Kidney capillary endothelial cell (primary cell): ENCODE results near the gene MOK.
"Not testable (repeated sequence)": the region's sequence is repeated elsewhere in the genome, so short reads cannot be mapped to it uniquely, and the experiment has no call there.

Source experiments
- DNase-seq: peaks from one replicate; pipeline ENCODE4 v3.0.0-alpha.2; 2018; ENCODE audit warnings: low spot score

MOK gene

DNA sequence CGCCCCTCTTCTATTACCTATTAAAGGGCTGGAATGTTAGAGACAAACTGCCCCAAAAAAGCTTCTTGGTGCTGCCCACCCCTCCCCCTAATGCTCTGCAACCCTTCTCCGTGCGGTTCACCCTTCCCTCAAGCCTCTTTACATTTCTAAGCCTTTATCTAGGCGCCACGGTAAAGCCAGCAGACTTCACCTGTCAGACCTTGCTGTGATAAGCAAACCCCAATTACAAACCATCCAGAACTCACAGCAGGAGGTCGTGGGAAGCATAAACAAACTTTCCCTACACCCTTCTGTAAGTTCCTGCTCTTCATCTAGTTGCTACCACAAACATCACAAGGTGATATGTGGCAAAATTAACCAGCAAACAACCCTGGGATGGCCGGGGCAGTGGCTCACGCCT, 56.8 kb downstream of the MOK start:
- no peak for DNase-seq

DNA sequence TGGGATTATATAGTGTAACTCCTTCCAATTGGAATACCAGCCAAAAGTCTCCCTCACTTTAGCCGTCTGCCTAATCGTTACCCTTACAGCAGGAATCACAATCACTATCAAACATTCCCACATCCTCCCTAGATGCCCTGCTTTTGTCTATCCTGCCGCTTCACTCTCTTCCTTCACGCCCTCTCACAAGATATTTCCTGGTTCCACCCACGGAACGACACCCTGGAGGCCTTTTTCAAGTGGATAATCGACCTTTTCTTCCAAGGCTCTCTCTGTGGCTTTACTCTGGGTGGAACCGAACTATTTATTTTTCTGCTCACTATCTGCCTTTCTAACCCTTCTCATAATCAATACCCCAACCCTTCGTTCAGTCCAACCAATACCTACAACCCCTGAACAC, 58.9 kb downstream of the MOK start:
- no peak for DNase-seq

DNA sequence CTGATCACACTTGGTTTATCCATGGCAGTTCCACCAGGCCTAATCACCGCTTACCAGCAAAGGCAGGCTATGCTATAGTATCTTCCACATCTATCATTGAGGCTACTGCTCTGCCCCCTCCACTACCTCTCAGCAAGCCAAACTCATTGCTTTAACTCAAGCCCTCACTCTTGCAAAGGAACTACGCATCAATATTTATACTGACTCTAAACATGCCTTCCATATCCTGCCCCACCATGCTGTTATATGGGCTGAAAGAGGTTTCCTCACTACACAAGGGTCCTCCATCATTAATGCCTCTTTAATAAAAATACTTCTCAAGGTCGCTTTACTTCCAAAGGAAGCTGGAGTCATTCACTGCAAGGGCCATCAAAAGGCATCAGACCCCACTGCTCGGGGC, 61.2 kb downstream of the MOK start:
- not testable (repeated sequence) for DNase-seq

DNA sequence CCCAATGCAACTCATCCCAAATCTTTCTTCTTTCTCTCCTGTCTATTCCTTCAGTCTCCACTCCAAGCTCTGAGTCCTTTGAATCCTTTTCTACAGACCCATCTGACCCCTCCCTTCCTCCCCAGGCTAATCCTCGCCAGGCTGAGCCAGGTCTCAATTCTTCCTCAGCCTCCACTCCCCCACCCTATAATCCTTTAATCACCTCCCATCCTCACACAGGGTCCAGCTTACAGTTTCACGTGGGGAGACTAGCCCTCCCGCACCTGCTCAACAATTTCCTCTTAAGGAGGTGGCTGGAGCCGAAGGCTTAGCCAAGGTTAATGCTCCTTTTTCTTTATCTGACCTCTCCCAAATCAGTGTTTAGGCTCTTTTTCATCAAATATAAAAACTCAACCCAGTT, 63.8 kb downstream of the MOK start:
- DNase-seq, result no peak

DNA sequence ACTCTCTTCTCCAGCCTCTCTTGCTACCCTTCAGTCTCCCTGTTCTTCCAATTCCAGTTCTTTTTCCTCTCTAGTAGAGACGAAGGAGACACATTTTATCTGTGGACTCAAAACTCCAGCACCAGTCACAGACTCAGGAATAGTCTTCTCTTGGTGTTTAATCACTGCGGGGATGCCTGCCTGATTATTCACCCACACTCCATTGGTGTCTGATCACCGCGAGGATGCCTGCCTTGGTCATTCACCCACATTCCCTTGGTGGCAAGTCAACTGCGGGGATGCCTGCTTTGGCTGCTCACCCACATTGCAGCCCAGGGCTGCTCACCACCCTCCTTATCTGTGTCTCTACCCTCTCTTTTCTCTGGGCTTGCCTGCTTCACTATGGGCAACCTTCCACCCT, 64.5 kb downstream of the MOK start:
- not testable (repeated sequence) for DNase-seq

DNA sequence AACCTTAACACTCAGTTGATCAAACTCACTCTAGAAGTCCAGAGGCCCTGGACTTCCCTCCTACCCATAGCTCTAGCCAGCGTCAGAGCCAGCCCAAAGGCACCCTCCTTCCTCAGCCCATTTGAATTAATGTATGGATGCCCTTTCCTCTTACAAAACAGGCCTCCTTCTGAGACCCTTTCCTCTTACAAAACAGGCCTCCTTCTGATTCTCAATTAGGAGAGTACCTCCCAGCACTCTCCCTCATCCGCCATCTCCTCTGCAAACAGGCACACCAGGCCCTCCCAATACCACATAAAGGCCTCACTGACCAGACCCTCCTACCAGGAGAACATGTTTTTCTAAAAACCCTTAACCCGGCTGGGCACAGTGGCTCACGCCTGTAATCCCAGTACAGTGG, 65.7 kb downstream of the MOK start:
- no peak for DNase-seq

DNA sequence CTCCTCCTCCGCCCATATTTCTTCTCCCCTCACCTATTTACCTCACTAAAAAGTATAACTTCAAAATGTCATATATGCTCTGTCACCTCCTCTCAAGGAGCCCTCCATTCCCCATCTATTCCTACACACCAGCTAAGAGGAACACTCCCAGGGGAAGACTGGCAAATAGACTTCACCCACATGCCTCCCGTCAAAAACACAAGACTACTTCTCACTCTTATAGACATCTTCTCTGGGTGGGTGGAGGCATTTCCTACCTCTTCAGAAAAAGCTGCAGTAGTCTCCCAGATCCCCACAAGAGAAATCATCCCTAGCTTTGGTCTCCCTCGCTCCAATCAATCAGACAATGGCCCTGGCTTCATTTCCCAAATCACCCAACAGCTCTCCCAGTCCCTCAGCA, 66.2 kb downstream of the MOK start:
- DNase-seq, result no peak

DNA sequence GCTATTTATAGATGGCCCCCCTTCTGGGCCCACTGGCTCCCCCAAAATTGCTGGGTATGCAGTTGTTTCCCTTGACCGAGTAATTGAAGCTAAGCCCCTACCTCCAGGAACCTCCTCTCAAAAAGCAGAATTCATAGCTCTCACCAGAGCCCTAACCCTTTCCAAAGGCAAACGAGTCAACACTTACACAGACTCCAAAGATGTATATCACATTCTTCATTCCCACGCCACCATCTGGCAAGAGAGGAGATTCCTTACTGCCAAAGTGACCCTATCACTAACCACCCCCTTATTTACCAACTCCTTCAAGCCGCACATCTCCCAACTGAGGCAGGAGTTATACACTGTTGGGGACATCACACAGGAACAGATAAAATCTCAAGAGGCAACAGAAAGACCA, 66.8 kb downstream of the MOK start:
- DNase-seq, result no peak

DNA sequence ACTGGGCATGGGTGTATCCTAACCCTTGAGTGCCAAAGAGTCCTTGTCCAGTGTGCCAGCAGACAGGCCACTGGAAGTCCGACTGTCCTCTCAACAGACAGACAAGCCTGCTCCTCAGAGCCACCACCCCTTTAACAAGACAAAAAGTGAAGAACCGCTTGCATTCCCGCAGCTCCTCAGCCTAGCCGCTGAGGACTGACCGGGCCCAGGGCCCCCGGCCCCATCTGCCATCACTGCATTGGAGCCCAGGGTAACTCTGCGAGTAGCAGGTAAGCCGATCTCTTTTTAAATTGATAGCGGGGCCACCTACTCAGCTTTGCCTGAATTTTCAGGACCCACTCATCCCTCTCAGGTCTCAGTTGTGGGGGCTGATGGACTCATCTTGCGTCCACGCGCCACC, 68.9 kb downstream of the MOK start:
- no peak for DNase-seq

DNA sequence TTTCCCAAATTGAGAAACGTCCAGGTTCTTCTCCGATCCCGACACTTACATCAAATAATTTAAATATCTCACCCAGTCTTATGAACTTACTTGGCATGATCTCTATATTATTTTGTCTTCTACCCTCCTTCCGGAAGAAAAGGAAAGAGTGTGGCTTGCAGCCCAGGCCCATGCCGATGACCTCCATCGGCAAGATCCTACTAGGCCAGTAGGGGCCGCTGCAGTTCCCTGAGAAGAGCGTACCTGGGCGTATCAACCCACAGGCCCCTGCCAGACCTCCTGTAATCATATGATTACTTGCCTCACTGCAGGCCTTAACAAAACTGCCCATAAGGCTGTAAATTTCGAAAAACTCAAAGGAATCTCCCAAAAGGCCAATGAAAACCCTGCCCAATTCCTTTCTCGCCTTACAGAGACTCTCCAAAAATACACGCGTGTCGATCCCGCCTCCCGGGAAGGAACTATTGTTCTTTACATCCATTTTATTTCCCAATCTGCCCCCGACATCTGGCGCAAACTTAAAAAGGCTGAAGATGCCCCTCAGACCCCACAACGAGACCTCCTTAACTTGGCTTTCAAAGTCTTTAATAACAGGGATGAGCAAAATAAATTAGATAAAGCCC, 69.6 kb downstream of the MOK start:
- peak; percentile 61 for DNase-seq

DNA sequence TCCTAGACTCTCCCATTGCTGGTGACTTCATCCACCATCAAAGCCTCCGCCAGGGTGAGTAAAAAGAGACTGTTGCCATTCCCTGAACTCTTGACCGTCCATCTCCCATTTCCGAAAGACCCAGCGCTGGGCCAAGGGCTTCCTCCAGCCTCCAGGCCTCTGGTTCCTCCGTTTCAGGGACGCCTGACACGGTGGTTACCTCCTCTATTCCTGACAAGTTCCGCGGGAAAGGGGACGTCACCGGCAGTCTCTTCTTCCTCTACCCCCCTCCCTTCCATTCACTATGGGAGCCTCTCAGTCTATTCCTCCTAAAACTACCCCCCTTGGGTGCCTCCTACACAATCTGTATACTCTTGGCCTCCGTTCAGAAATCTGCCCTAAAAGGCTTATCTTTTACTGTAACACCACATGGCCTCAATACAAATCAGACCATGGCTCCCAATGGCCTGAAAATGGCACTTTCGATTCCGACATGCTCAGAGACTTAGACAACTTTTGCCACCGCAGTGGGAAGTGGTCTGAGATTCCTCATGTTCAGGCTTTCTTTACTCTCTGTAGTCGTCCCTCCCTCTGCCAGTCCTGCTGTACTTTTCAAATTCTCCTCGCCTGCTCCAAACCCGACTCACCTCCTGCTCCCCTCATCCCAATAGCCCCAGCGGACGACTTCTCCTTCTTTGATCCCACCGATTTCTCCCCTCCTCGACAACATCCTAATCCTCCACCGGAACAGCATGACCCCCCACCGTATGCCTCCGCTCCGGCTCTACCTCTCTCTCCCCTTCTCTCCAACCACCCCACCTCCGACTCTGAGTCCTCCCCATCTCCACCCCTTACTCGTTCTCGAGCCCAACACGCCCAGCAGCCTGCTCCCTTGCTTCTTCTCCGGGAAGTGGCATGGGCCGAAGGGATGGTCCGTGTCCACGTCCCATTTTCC, 70.4 kb downstream of the MOK start:
- no peak for DNase-seq

DNA sequence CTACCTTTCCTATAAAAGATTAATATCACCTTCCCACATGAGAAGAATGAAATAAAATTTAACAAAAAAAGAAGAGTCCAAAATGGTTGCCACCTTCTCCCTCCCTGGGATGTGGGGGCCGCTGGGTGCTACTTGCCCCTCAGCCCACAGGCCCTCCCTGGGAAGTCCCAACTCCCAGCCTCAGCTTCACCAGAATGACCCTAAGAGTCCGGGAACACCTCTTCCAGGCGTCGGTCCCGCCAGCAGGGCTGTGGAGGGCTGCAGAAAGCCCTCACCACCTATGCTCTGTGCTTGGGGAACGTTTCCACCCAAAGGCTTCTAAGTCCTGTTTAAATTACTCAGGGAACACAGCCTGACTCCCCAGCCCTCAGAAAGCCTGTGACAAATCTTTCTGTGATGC, 71.9 kb downstream of the MOK start:
- DNase-seq, result no peak

DNA sequence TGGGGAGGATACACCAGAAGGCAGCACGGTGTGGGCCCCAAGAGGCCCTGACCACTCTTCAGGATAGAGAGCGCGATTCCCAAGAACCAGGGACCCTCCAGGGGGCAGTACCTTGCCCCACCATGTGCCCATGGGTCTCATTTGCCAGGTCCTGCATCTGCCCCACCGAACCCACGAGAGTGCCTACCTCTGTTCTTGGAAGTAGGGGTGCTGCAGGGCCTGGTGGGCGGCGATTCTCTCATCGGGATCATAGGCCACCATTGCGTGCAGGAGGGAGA, 72.7 kb downstream of the MOK start:
- no peak for DNase-seq

DNA sequence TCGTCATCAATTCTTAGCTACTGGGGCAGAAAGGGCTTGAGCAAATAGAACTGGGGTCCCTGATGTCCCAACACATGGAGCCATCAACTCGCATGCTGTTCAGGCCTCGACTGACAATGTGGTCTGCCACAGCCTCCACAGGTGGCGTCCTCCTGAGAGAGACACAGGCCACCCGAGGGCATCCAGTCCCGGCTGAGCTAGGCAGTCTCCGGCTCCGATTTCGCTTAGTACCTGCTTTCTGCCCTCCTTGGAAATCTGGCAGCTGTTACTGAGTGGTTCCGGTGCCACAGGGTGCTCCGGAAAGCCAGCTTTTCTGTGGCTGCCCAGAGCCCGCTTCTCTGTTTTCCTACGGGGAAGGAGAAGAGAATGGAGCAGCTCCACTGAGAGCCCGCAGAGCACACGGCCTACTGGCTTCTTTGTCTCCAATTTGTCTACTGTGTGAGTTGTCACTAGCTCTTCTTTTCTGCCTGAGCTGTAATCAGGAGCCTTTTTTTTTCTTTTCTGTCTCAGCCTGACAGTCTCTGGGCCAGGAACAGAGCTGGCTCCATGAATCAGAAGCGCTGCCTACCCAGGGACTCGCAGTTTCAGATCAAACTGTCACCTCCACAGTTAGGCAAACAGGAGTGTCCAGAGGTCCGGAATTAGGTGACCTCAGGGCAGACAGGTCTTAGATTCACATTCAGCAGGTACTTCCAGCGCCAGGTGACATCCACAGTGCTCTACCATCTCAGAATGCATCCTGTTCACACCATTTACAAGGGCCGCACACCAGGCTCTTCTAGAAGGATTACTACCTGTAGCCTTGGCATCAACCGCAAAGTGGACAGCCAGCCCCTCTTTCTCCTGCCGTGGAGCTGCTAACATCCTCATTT, 73.3 kb downstream of the MOK start:
- DNase-seq, result no peak

DNA sequence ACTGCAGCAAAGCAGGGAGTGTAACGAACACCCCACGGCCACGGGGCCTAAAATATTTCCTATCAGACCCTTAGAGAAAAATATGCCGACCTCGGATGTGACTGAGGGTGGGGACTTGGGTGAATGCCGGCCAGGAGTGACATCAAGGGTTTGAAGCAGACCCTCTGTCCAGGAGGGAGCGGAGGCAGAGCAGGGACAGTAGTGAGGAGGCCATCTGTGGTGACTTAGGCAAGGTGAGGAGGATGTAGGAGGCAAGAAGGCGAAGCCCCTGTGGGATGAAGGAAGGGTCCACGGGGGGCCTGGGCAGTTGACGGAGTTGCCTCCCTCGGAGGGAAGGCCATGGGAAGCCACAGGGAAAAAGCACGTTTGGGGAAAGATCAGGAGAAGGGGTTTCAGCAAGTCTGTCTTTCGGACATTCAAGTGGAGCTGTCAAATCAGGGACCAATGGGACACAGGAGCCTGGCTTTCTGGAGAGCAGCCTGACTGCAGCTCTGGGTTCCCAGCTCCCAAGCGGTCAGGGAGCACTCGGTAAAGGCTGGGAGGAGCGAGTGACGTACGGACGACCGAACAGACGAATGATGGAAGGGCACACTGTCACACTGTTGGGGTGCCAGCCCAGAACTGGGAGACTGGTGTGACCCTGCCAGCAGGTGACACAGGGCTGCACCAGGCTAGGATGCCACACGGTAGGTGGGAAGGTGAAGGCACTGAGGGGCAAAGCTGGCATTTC, 74.3 kb downstream of the MOK start:
- no peak for DNase-seq

DNA sequence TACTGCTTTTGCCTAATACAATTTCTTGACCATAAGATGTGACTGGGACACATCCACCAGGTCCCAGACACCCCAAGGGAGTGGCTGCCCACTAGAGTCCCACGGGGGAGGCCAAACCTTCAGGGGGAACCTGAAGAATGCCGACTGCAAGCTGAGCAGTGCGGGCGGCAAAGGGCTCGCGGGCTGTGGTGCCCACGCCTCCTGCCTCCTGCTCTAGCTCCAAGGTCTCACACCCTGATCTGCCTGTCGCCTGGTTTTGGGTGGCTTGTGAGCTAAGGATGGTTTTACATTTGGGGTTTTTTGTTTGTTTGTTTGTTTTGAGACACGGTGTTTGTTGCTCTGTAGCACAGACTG, 75.2 kb downstream of the MOK start:
- DNase-seq, result no peak

DNA sequence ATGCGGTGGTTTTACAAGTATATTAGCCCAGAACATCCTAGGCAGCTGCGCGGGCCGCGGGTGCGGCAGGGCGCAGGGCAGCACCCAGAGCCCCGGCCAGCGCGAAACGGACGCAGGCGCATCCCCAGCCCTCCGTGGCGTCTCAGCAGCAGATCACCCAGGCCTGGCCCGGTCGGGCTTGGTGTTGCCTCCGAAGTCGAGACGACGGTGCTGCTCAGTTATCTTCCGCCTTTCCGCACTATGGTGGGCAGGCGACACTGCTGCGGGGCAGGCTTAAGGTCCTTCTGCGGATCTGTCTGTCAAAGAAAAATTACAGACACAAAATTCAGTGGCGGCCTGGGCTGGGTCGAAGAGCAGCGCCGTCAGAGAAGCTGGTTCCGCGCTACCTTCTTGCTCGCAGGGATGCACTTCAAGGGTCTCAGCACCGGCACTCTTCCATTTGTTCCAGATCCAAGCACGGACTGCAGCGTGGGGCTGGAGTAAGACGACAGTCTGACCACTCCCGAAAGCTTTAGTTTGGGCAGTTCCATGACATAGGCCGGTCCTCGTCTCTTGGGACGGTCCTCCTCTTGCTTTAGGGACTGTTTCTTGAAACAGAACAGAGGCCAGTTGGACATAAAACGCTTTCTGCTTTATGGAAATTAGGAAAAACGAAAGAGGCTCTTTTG, 75.8 kb downstream of the MOK start:
- DNase-seq, result no peak

DNA sequence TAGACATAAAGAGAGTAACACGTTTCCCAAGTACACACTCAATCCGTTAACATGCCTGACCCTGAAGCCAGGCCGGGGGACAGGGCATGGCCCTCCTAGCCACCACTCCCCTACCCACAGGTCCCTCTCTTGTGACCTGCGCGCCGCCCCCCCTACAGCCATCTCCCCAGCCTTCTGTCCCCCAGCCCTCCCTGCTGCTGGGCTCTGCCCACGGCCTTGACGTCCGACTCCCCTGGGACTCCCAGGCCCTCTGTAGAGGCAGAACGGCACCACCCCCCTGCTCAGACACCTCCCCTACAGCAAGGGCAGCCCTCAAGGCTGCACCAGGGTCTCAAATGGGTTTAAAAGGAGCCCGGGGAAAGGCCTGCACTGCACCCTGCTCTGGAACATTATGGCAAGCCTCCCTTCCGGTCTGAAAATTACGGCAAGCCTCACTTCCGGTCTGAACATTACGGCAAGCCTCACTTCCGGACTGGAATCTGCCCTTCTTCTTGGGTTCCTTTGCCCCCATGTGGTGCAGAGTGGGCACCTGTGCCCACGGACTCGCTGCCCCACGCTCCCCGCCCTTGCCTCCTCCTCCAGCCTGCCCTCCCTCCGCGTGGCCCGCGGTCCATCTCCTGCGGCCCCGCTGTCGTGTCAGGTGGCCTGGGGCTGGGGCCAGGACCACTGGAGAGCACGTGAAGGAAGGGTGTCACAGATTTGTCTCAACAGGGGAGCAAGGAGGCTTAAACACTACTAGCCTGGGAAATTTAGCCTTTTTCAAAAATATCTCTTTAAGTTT, 77.6 kb downstream of the MOK start:
- no peak for DNase-seq

DNA sequence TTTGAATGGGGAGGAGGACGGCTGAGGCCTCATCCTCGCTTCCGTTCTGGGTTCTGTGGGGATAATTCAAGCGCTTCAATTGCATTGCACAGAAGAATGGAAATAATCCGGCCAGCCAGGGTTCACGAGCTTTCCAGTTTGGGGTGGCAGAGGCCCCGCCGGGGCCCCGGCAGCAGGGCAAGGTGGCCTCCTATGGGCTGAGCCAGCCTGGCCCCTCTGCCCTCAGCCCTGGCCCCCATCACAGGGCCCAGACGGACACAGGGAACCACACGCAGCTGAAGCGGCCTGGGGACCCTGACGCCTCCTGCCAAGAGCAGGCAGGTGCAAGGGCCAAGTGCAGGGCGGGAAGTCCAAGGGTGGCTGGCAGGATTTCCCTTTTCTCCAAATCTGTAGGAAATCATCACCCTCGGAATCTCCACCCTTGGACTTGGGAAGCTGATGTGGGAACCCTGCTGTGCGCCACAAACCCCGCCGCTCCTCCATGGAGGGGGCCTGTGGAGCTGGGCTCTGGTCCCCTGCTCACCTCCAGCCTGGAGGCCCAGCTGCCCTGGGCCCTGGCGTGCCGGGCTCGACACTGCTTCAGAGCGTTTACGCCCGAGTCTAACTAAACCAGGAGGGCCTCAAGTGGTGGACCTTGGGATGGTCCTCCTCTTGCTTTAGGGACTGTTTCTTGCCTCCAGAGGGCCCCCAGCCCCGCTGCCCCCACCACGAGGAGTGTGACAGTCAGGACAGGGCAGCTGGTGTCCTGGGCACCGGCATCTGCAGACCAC, 78.4 kb downstream of the MOK start:
- DNase-seq, result no peak

DNA sequence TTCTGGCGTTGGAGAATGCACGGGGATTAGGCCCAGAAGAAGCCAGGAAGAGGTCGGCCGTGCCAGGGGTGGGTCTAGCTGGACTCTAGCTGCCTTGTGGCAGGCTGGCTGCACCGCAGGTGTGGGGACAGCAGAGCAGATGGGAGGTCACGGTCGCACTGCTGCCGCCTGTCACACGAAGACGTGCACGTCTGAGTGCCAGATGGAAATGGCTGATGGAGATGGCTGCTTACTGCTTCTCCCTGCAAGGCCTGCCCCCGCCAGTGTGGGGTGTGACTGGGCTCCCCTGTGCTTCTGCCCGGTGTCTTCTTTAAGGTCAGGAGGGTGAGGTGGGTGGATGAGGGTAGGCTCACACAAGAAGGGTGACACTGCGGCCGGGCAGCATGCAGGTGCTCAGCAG, 79.0 kb downstream of the MOK start:
- no peak for DNase-seq
